ENCODE measurements around the gene GSDMA.
A peak's percentile ranks its signal among the peaks of the same experiment; 100 is the strongest.

GSDMA gene

DNA sequence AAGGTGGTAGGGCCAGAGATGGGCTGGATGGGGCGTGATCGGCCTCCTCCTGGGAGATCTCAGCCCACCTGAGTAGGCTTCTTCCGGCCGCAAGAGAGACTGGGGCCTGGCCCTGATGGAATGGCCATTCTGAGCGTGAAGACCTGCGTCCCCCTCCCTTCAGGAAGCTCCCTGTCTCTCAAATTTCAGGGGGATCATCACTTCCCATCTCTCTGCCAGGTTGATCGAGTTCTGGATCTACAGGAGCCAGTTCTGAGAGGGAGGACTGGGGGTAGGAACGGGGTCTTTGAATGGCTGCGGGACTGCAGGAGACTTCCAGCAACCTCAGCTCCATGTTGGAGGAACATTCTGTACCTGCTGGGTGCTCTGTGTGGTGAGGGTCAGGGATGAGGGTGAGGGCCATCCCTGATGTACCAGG lies 9.3 kb upstream of the GSDMA start:
- H3K4ac ChIP-seq (ENCODE audit: low read length): no peak overlapping the region
- WGBS, 2 donors (ENCODE audit: extremely low coverage in 2 of 2, insufficient read length in 2 of 2, insufficient replicate concordance in 1 of 2): no CpG with 5 or more reads among the region's 9 CpGs
- H4K8ac ChIP-seq (ENCODE audit: low read depth, low read length): no peak overlapping the region
- H3K27me3 ChIP-seq (ENCODE audit: control insufficient read depth in 3 of 3, insufficient read depth in 3 of 3, low read depth in 1 of 3, low read length in 3 of 3): peaks cover 0 to 8% (median 7%) of the 10 kb centered on the region in 3 experiments
- H3K27ac ChIP-seq (replicated peaks; ENCODE audit: low read length): peak overlapping the region; percentile 47
- peak overlapping the region; percentile 55 for H3K4me2 ChIP-seq (ENCODE audit: insufficient read depth, low read length, poor library complexity, severe bottlenecking)
- no peaks in the 10 kb centered on the region for H3K36me3 ChIP-seq (replicated peaks in 1 of 2; ENCODE audit: control insufficient read depth in 2 of 2, insufficient read depth in 2 of 2, low read length in 2 of 2)
- H3K4me1 ChIP-seq (ENCODE audit: control insufficient read depth in 2 of 2, insufficient read depth in 1 of 2, low read depth in 1 of 2, low read length in 2 of 2): peaks cover 10 to 11% of the 10 kb centered on the region in 2 donors
- peak overlapping the region; percentile 45 to 58 for H3K4me3 ChIP-seq (ENCODE audit: low read length in 2 of 2)
- no peak overlapping the region for H2BK5ac ChIP-seq (ENCODE audit: low read length)
- no peak overlapping the region for H2AK5ac ChIP-seq (ENCODE audit: low read depth, low read length)
- no peaks in the 10 kb centered on the region for H3K79me1 ChIP-seq (ENCODE audit: low read depth, low read length)
- H3K23ac ChIP-seq (ENCODE audit: low read depth, low read length, poor library complexity): no peak overlapping the region
- peak overlapping the region; percentile 8 for H2BK15ac ChIP-seq (ENCODE audit: low read length)
- peak overlapping the region; percentile 5 for H3K9ac ChIP-seq (ENCODE audit: low read depth, low read length, poor library complexity)
- H2BK12ac ChIP-seq (ENCODE audit: low read length): no peak overlapping the region
- no peak overlapping the region for H2BK120ac ChIP-seq (ENCODE audit: low read depth, low read length)
- DNase-seq (ENCODE audit: low spot score): no peak
- peak overlapping the region; percentile 2 for H3K18ac ChIP-seq (ENCODE audit: low read length)
- no peak overlapping the region for H3K14ac ChIP-seq (ENCODE audit: low read length)
- peak overlapping the region; percentile 98 for H2AFZ ChIP-seq (ENCODE audit: low read length)
- no peak overlapping the region for H4K91ac ChIP-seq (ENCODE audit: low read depth, low read length, poor library complexity)
- no peaks in the 10 kb centered on the region for H3K9me3 ChIP-seq (replicated peaks in 1 of 2; ENCODE audit: control insufficient read depth in 2 of 2, insufficient read depth in 1 of 2, low read depth in 1 of 2, low read length in 2 of 2)

DNA sequence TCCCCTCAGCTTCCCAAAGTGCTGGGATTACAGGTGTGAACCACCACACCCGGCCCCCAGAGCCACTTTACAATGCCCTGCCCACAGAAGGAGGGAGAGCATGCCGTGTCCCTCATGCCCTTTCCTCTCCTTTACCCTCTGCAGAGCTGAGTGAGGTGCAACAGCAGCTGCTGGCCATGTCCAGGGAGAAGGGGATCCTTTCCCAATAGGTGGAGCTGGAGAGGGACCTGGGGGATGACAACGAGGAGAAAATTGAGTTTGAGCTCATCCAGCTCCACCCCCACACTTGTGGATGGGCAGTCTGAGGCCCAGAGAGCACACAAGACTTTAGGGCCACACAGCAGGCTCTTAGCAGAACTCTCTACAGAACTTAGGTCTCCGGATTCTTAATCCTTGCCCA lies 7.9 kb upstream of the GSDMA start:
- H3K14ac ChIP-seq (ENCODE audit: low read length): no peak overlapping the region
- H3K27me3 ChIP-seq (ENCODE audit: control insufficient read depth in 3 of 3, insufficient read depth in 3 of 3, low read depth in 1 of 3, low read length in 3 of 3): peaks cover 0 to 8% (median 7%) of the 10 kb centered on the region in 3 experiments
- peak overlapping the region; percentile 16 for H2BK12ac ChIP-seq (ENCODE audit: low read length)
- WGBS, 2 donors (ENCODE audit: extremely low coverage in 2 of 2, insufficient read length in 2 of 2, insufficient replicate concordance in 1 of 2): no CpG with 5 or more reads among the region's 4 CpGs
- no peak overlapping the region for H3K4ac ChIP-seq (ENCODE audit: low read length)
- H3K18ac ChIP-seq (ENCODE audit: low read length): peak overlapping the region; percentile 77
- no peak overlapping the region for H3K4me2 ChIP-seq (ENCODE audit: insufficient read depth, low read length, poor library complexity, severe bottlenecking)
- H3K23ac ChIP-seq (ENCODE audit: low read depth, low read length, poor library complexity): peak overlapping the region; percentile 46
- H3K79me1 ChIP-seq (ENCODE audit: low read depth, low read length): no peaks in the 10 kb centered on the region
- no peak overlapping the region for H3K4me3 ChIP-seq (ENCODE audit: low read length in 2 of 2)
- peak overlapping the region; percentile 67 for H2BK5ac ChIP-seq (ENCODE audit: low read length)
- peak overlapping the region; percentile 34 for H2AK5ac ChIP-seq (ENCODE audit: low read depth, low read length)
- no peak overlapping the region for H2AFZ ChIP-seq (ENCODE audit: low read length)
- H3K27ac ChIP-seq (replicated peaks; ENCODE audit: low read length): no peak overlapping the region
- H3K9me3 ChIP-seq (replicated peaks in 1 of 2; ENCODE audit: control insufficient read depth in 2 of 2, insufficient read depth in 1 of 2, low read depth in 1 of 2, low read length in 2 of 2): no peaks in the 10 kb centered on the region
- peak overlapping the region; percentile 97 for H2BK15ac ChIP-seq (ENCODE audit: low read length)
- H4K91ac ChIP-seq (ENCODE audit: low read depth, low read length, poor library complexity): no peak overlapping the region
- no peak for DNase-seq (ENCODE audit: low spot score)
- no peak overlapping the region for H3K9ac ChIP-seq (ENCODE audit: low read depth, low read length, poor library complexity)
- H3K36me3 ChIP-seq (replicated peaks in 1 of 2; ENCODE audit: control insufficient read depth in 2 of 2, insufficient read depth in 2 of 2, low read length in 2 of 2): no peaks in the 10 kb centered on the region
- H2BK120ac ChIP-seq (ENCODE audit: low read depth, low read length): no peak overlapping the region
- H4K8ac ChIP-seq (ENCODE audit: low read depth, low read length): peak overlapping the region; percentile 72
- peaks cover 5 to 12% of the 10 kb centered on the region in 2 donors for H3K4me1 ChIP-seq (ENCODE audit: control insufficient read depth in 2 of 2, insufficient read depth in 1 of 2, low read depth in 1 of 2, low read length in 2 of 2)

- Histone ChIP-seq H3K4me2 (ENCODE audit: insufficient read depth, low read length, poor library complexity, severe bottlenecking) (no peak overlapping the region), H3K18ac (ENCODE audit: low read length) (no peak overlapping the region), H3K9me3 (replicated peaks in 1 of 2; ENCODE audit: control insufficient read depth in 2 of 2, insufficient read depth in 1 of 2, low read depth in 1 of 2, low read length in 2 of 2) (no peaks in the 10 kb centered on the region), H4K8ac (ENCODE audit: low read depth, low read length) (no peak overlapping the region), H2BK5ac (ENCODE audit: low read length) (no peak overlapping the region), H3K79me1 (ENCODE audit: low read depth, low read length) (no peaks in the 10 kb centered on the region), H2AFZ (ENCODE audit: low read length) (no peak overlapping the region), H3K27me3 (ENCODE audit: control insufficient read depth in 3 of 3, insufficient read depth in 3 of 3, low read depth in 1 of 3, low read length in 3 of 3) (peaks cover 0 to 14% (median 7%) of the 10 kb centered on the region in 3 experiments), H3K23ac (ENCODE audit: low read depth, low read length, poor library complexity) (no peak overlapping the region), H2AK5ac (ENCODE audit: low read depth, low read length) (no peak overlapping the region), H2BK12ac (ENCODE audit: low read length) (no peak overlapping the region), H3K4me1 (ENCODE audit: control insufficient read depth in 2 of 2, insufficient read depth in 1 of 2, low read depth in 1 of 2, low read length in 2 of 2) (peaks cover 5 to 12% of the 10 kb centered on the region in 2 donors), H3K27ac (replicated peaks; ENCODE audit: low read length) (no peak overlapping the region), H3K4me3 (ENCODE audit: low read length in 2 of 2) (no peak overlapping the region), H3K9ac (ENCODE audit: low read depth, low read length, poor library complexity) (no peak overlapping the region), H3K4ac (ENCODE audit: low read length) (no peak overlapping the region), H2BK120ac (ENCODE audit: low read depth, low read length) (no peak overlapping the region), H2BK15ac (ENCODE audit: low read length) (no peak overlapping the region), H3K14ac (ENCODE audit: low read length) (no peak overlapping the region), H4K91ac (ENCODE audit: low read depth, low read length, poor library complexity) (no peak overlapping the region), H3K36me3 (replicated peaks in 1 of 2; ENCODE audit: control insufficient read depth in 2 of 2, insufficient read depth in 2 of 2, low read length in 2 of 2) (no peaks in the 10 kb centered on the region)
- WGBS, 2 donors (ENCODE audit: extremely low coverage in 2 of 2, insufficient read length in 2 of 2, insufficient replicate concordance in 1 of 2): no CpG with 5 or more reads among the region's 4 CpGs
- DNase-seq (ENCODE audit: low spot score): no peak
These were observed 7.0 kb upstream of the GSDMA start for GRCh38 chr17:39955726-39956225.

DNA sequence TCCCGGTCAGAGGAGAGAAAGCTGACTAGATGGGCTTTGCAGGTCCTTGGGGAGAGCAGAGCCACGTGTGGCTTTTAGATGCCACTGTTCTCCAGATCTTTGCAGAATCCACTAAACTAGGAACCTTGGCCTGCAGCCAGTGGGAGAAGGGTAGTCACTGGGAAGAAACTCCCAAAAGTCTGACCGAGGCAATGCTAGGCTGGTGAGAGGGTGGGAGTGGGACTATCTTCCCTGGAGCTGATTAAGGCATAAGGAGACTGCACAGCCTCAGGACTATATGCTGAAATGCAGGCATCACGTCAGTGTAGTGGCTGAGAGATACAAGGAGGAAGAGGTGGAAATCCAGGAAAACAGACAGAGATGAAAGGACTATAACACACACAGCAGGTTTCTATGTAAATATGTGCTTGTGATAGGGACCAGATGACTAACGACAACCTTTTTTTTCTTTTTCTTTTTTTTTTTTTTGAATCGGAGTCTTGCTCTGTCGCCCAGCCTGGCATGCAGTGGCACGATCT lies 2.2 kb upstream of the GSDMA start:
- WGBS, 2 donors (ENCODE audit: extremely low coverage in 2 of 2, insufficient read length in 2 of 2, insufficient replicate concordance in 1 of 2): no CpG with 5 or more reads among the region's 8 CpGs
- Histone ChIP-seq H2AFZ (ENCODE audit: low read length) (no peak overlapping the region), H2BK12ac (ENCODE audit: low read length) (no peak overlapping the region), H3K9ac (ENCODE audit: low read depth, low read length, poor library complexity) (no peak overlapping the region), H2AK5ac (ENCODE audit: low read depth, low read length) (no peak overlapping the region), H3K14ac (ENCODE audit: low read length) (no peak overlapping the region), H3K4me3 (ENCODE audit: low read length in 2 of 2) (no peak overlapping the region), H3K4me1 (ENCODE audit: control insufficient read depth in 2 of 2, insufficient read depth in 1 of 2, low read depth in 1 of 2, low read length in 2 of 2) (peaks cover 1 to 2% of the 10 kb centered on the region in 2 donors), H3K4ac (ENCODE audit: low read length) (no peak overlapping the region), H2BK5ac (ENCODE audit: low read length) (no peak overlapping the region), H2BK120ac (ENCODE audit: low read depth, low read length) (no peak overlapping the region), H3K27me3 (ENCODE audit: control insufficient read depth in 3 of 3, insufficient read depth in 3 of 3, low read depth in 1 of 3, low read length in 3 of 3) (peaks cover 0 to 17% (median 0%) of the 10 kb centered on the region in 3 experiments), H3K36me3 (replicated peaks in 1 of 2; ENCODE audit: control insufficient read depth in 2 of 2, insufficient read depth in 2 of 2, low read length in 2 of 2) (no peaks in the 10 kb centered on the region), H3K27ac (replicated peaks; ENCODE audit: low read length) (no peak overlapping the region), H4K8ac (ENCODE audit: low read depth, low read length) (no peak overlapping the region), H4K91ac (ENCODE audit: low read depth, low read length, poor library complexity) (no peak overlapping the region), H2BK15ac (ENCODE audit: low read length) (no peak overlapping the region), H3K18ac (ENCODE audit: low read length) (no peak overlapping the region), H3K9me3 (replicated peaks in 1 of 2; ENCODE audit: control insufficient read depth in 2 of 2, insufficient read depth in 1 of 2, low read depth in 1 of 2, low read length in 2 of 2) (no peaks in the 10 kb centered on the region), H3K23ac (ENCODE audit: low read depth, low read length, poor library complexity) (no peak overlapping the region), H3K4me2 (ENCODE audit: insufficient read depth, low read length, poor library complexity, severe bottlenecking) (no peak overlapping the region), H3K79me1 (ENCODE audit: low read depth, low read length) (no peaks in the 10 kb centered on the region)
- no peak for DNase-seq (ENCODE audit: low spot score)
